Activated T-helper 1 cell treated with anti-CD3 and anti-CD28 coated beads, Interleukin-2, amount 50 U/mL, for 16 hours (primary cell): ENCODE results near the gene KCNAB3.
A peak's percentile ranks its signal among the peaks of the same experiment; 100 is the strongest.

Experiments
- DNase-seq, 2 donors: peaks; one replicate each; pipeline ENCODE4 v3.0.0-alpha.2; 2020; ENCODE audit warnings: low read depth in 1 of 2, low spot score in 1 of 2

The KCNAB3 gene

GRCh38 chr17:7903154-7904103 is 26.2 kb downstream of the KCNAB3 start:
- DNase-seq: no peak

GRCh38 chr17:7897773-7898172 is 31.9 kb downstream of the KCNAB3 start:
- DNase-seq: no peak

GRCh38 chr17:7897090-7897489 is 32.6 kb downstream of the KCNAB3 start:
- no peak for DNase-seq

- no peak for DNase-seq
These were observed 34.8 kb downstream of the KCNAB3 start for GRCh38 chr17:7894866-7895265.

GRCh38 chr17:7894226-7894625 is 35.4 kb downstream of the KCNAB3 start:
- DNase-seq: no peak

- no peak for DNase-seq
These were observed 36.3 kb downstream of the KCNAB3 start for GRCh38 chr17:7893187-7893880.

GRCh38 chr17:7889166-7889955 is 40.3 kb downstream of the KCNAB3 start:
- DNase-seq: peak in 1 of 2 donors; percentile 17

- DNase-seq: peak in 1 of 2 donors; percentile 27
These were observed 41.3 kb downstream of the KCNAB3 start, which contains the start of gene CHD3 for GRCh38 chr17:7888184-7888920. Gene CHD3 (plus strand): TSS chr17:7888789. CDS start chr17:7889001, 212 bp downstream.

- DNase-seq: peak; percentile 70 to 73
These were observed 42.0 kb downstream of the KCNAB3 start for GRCh38 chr17:7887482-7888183.

GRCh38 chr17:7887038-7887481 is 42.6 kb downstream of the KCNAB3 start:
- no peak for DNase-seq

GRCh38 chr17:7886227-7887037 is 43.2 kb downstream of the KCNAB3 start:
- DNase-seq: peak; percentile 22 to 32

GRCh38 chr17:7885367-7886226 is 44.1 kb downstream of the KCNAB3 start:
- DNase-seq: peak in 1 of 2 donors; percentile 23

- DNase-seq: peak; percentile 16 to 35
These were observed 44.9 kb downstream of the KCNAB3 start for GRCh38 chr17:7884581-7885366.

- no peak for DNase-seq
These were observed 45.8 kb downstream of the KCNAB3 start for GRCh38 chr17:7883781-7884386.

- DNase-seq: no peak
These were observed 47.0 kb downstream of the KCNAB3 start for GRCh38 chr17:7882629-7883028.

GRCh38 chr17:7882068-7882467 is 47.6 kb downstream of the KCNAB3 start:
- no peak for DNase-seq
